MCF 10A (cell line): ENCODE measurements around the gene CACNA2D3. TPM values are rescaled to one million over a fixed set of nuclear protein-coding genes. Genes with fewer than 3 reads are reported as not detected.

Experiments used
- BruUV-seq: library from RNA; stranded (reverse); fragments of 400-500 nt; replicated peaks from 2 replicates; lab custom pipeline; 2021; lab: Mats Ljungman, UMichigan
- CTCF ChIA-PET: fragments of 300-600 bp; sonication (Branson Sonifier 250); formaldehyde crosslinking; extraction: SDS; loops from one replicate; lab custom pipeline; 2021; ENCODE audit warnings: antibody characterized with exemption, inconsistent platforms; lab: Yijun Ruan, JAX
- POLR2A ChIA-PET: fragments of 300-600, 350-650 bp; sonication (Branson Sonifier 250); formaldehyde crosslinking; extraction: SDS; loops from one replicate; lab custom pipeline; 2020; ENCODE audit warnings: antibody characterized with exemption, inconsistent platforms; lab: Yijun Ruan, JAX
- DNase-seq: peaks from one replicate; pipeline ENCODE4 v3.0.0-alpha.2; 2018; ENCODE audit not compliant: unreplicated experiment
- H3K27ac Mint-ChIP-seq: one replicate; pipeline ENCODE4 v1.8.0; 2022; ENCODE audit warnings: mild to moderate bottlenecking, low read depth, mixed read lengths; ENCODE audit not compliant: unreplicated experiment
- H3K27me3 Mint-ChIP-seq: one replicate; pipeline ENCODE4 v1.8.0; 2022; ENCODE audit warnings: mixed read lengths; ENCODE audit not compliant: insufficient read depth, unreplicated experiment
- H3K36me3 Mint-ChIP-seq: one replicate; pipeline ENCODE4 v1.8.0; 2022; ENCODE audit warnings: mild to moderate bottlenecking, moderate library complexity, mixed read lengths; ENCODE audit not compliant: insufficient read depth, unreplicated experiment
- H3K4me1 Mint-ChIP-seq: one replicate; pipeline ENCODE4 v1.8.0; 2022; ENCODE audit warnings: mixed read lengths; ENCODE audit not compliant: insufficient read depth, unreplicated experiment
- H3K4me3 Mint-ChIP-seq: one replicate; pipeline ENCODE4 v1.8.0; 2022; ENCODE audit warnings: mild to moderate bottlenecking, moderate library complexity, mixed read lengths; ENCODE audit not compliant: unreplicated experiment
- H3K9me3 Mint-ChIP-seq: one replicate; pipeline ENCODE4 v1.8.0; 2022; ENCODE audit warnings: mixed read lengths; ENCODE audit not compliant: unreplicated experiment
- CTCF ChIP-seq: fragments of 200-600 bp; IDR thresholded peaks from one replicate; pipeline ENCODE4 v1.8.0; 2022; ENCODE audit warnings: antibody characterized with exemption, mild to moderate bottlenecking; ENCODE audit not compliant: unreplicated experiment
- intact Hi-C: fragments of 100-400 bp; cut with micrococcal nuclease; formaldehyde crosslinking; loops from 2 replicates; pipeline ENCODE4 v1.14.1; 2022
- total RNA-seq: library from RNA; stranded (reverse); gene quantifications from 2 replicates; pipeline ENCODE4 v1.2.3, GENCODE V29; 2022

CACNA2D3 gene
- total RNA-seq, 1 experiment from 2014 or later: 2.3 TPM

- no peak for DNase-seq
- BruUV-seq: no TSS peak
- Mint-ChIP-seq H3K4me1 (no peaks in the 10 kb centered on the region), H3K4me3 (no peak overlapping the region), H3K9me3 (peaks cover 7% of the 10 kb centered on the region), H3K36me3 (no peaks in the 10 kb centered on the region), H3K27ac (no peak overlapping the region), H3K27me3 (no peaks in the 10 kb centered on the region)
- POLR2A ChIA-PET: no interaction called here
- intact Hi-C loops: no loop called here
- TF ChIP-seq CTCF: no peak
- CTCF ChIA-PET: interaction anchor here (0.6 kb wide), 3 partner anchors 278 to 1400 kb away, joined by 3 to 4 read pairs (median 3); no protein-coding TSS in a partner anchor
Measured at GRCh38 chr3:54619531-54619930, 497.2 kb downstream of the CACNA2D3 start.

- POLR2A ChIA-PET: no interaction called here
Measured at GRCh38 chr3:54621184-54621583, 498.8 kb downstream of the CACNA2D3 start.

GRCh38 chr3:54622678-54623077, 500.3 kb downstream of the CACNA2D3 start:
- intact Hi-C loops: no loop called here
- Mint-ChIP-seq H3K27ac (no peak overlapping the region), H3K9me3 (peaks cover 7% of the 10 kb centered on the region), H3K4me1 (no peaks in the 10 kb centered on the region), H3K27me3 (no peaks in the 10 kb centered on the region), H3K4me3 (no peak overlapping the region), H3K36me3 (no peaks in the 10 kb centered on the region)
- CTCF ChIA-PET: no interaction called here
- POLR2A ChIA-PET: no interaction called here
- TF ChIP-seq CTCF: no peak
- BruUV-seq: no TSS peak
- DNase-seq: no peak

More at GRCh38 chr3:54621184-54621583, 498.8 kb downstream of the CACNA2D3 start:
- Mint-ChIP-seq H3K27me3 (no peaks in the 10 kb centered on the region), H3K27ac (no peak overlapping the region), H3K4me3 (no peak overlapping the region), H3K4me1 (no peaks in the 10 kb centered on the region), H3K36me3 (no peaks in the 10 kb centered on the region), H3K9me3 (peaks cover 7% of the 10 kb centered on the region)
- BruUV-seq: no TSS peak
- intact Hi-C loops: no loop called here
- CTCF ChIA-PET: no interaction called here
- no peak for TF ChIP-seq CTCF
- no peak for DNase-seq

DNA sequence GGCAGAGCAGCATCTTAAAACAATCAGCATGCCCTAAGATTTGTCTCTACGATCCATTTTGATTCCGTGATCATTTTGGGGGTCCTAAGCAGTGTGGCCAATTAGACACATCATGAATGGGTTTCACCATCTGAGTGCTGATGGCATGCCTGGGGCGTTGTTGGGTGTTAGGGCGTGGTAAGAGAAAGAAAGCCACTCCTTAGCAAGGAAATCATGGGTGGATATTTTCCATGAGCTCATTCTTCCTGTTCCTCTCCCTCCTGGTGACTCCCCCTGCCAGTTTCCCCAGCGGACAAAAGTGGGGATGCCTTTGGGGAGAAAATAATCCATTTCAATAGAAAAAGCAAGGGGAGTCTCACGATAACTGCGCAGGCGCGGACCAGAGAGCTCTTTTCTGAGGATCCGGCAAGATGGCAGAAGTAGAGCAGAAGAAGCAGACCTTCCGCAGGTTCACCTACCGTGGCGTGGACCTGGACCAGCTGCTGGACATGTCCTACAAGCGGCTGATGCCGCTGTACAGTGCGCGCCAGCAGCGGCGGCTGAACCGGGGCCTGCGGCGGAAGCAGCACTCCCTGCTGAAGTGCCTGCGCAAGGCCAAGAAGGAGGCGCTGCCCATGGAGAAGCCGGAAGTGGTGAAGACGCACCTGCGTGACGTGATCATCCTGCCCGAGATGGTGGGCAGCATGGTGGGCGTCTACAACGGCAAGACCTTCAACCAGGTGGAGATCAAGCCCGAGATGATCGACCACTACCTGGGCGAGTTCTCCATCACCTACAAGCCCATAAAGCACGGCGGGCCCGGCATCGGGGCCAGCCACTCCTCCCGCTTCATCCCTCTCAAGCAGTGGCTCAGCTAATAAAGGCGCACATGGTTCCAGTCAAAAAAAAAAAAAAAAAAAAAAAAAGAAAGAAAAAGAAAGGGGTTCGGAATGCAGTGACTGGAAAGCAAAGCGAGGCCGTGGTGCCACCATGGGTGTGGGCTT, 503.7 kb downstream of the CACNA2D3 start:
- no peak for TF ChIP-seq CTCF
- Mint-ChIP-seq H3K27me3 (no peaks in the 10 kb centered on the region), H3K4me3 (no peak overlapping the region), H3K27ac (no peak overlapping the region), H3K4me1 (no peaks in the 10 kb centered on the region), H3K9me3 (peaks cover 7% of the 10 kb centered on the region), H3K36me3 (peaks cover 6% of the 10 kb centered on the region)
- no peak for DNase-seq
- intact Hi-C loops: no loop called here
- CTCF ChIA-PET: no interaction called here
- POLR2A ChIA-PET: no interaction called here
- BruUV-seq: no TSS peak
